IPS-NIHi7 (cell line): Measurements from ENCODE around the gene TNPO3.
"Not testable (repeated sequence)": the region's sequence is repeated elsewhere in the genome, so short reads cannot be mapped to it uniquely, and the experiment has no call there.

ENCODE experiments used
- DNase-seq: peaks from one replicate; pipeline ENCODE4 v3.0.0; 2012; ENCODE audit warnings: mixed read lengths; ENCODE audit errors: extremely low spot score

TNPO3 gene

DNA sequence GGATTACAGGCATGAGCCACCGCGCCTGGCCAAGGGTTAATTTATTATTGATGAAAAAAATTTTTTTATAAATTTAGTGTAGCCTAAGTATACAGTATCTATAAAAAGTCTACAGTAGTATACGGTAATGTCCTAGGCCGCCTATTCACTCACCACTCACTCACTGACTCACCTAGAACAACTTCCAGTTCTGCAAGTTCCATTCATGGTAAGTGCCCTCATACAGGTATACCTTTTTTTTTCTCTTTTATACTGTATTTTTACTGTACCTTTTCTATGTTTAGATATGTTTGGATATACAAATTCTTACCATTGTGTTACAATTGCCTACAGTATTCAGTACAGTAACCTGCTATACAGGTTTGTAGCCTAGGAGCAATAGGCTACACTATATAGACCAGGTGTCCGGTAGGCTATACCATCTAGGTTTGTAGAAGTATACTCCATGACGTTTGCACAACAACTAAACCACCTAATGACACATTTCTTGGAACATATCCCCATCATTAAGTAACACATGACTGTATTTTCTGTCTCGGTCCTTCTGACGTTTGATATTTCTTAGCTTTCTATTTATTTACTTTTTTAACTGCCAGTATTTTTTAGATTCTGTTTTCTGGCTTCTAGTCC lies 93.8 kb downstream of the TNPO3 start:
- DNase-seq, result no peak

DNA sequence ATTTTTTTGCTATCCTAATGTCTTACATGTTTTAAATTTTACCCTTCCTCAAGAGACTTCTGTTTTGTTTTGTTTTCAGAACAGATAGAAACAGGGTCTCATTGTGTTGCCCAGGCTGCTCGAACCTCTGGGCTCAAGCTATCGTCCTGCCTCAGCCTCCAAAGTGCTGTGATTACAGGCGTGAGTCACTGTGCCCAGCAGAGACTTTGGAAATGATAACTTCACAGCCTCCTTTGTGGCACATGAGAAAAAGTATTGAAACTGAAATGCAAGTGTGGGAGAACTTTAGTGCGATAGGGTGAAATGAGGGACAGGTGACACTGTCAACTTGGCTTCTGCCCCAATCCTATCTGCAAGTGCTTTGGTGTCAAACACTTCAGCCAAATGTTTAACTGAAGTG lies 95.6 kb downstream of the TNPO3 start:
- DNase-seq, result no peak

DNA sequence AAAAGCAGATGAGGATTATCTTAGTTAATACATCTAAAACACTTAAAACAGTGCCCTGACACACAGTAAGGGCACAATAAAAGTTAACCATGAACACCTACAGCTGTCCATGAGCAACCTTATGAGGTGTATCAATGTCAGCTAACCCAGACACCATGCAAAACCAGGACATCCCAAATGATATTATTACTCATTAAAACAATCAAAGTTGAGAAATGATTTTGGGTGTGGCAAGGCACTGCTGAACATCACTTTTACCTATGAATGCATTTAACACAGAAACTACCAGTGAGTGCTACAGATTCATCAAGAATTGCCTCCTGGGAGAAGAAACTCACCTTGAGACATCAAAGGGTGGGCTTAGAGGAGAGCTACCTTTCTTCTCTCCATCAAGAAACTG lies 98.9 kb downstream of the TNPO3 start:
- no peak for DNase-seq

DNA sequence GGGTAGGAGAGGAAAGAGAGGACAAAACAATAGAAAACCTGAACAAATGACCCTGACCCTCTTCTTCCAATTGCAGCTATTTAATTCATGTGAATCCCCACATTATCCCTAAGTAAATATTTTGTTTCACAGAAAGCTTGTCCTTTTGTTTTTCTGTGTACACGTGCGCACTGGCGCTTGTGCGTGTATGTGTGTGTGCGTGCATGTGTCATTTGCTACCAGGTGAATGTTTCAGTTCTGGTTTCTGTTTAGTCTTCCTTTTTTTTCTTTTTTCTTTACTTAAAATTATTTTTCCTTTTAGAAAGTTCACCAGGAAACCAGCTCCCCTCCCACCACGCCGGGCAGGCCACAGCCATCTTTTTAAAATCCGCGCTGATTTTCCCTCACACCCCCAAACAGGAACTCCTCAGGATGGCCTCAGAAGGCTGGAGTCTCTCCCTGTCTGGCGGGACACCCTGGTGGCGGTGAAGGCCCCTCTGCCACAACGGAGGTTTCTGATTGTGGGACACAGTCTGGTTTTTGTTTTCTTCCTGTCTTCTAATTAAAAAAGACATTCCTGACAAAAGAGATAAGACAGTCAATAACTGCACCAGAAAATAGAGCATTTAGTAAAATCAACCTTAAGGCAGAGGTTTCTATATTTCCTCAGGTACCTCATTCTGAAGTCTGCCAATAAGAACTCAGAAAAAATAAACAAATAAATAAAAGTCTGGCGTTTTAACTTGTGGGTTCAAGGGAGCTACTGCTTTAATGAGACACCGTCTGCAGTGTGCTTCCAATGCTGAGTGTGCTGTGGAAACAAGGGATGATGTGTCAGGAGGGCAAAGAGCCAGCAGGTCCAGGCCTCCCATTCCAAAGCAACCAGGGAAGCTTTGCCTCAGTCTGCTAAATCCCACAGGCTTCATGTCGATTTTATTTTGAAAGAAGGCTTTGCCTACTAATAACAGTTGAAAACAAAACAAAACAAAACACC lies 99.8 kb downstream of the TNPO3 start:
- DNase-seq, result no peak

DNA sequence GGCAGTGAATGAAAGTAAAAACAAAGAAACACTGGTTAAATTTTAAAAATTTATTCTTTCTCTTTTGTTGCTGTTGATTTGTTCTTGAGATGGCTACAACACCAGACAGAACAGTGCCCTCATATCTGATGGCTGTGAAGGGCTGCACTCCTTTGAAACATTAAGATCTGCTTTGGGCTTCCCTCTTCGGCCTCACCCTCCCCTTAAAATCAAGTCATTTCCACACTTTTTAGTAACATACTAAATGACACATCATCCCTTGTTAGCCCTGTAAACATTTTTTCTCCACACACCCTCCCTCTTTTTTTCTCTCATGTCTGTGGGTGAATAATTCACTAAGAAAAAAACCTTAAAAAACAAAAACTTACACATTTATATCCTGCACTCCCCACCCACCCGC lies 100.8 kb downstream of the TNPO3 start:
- no peak for DNase-seq

DNA sequence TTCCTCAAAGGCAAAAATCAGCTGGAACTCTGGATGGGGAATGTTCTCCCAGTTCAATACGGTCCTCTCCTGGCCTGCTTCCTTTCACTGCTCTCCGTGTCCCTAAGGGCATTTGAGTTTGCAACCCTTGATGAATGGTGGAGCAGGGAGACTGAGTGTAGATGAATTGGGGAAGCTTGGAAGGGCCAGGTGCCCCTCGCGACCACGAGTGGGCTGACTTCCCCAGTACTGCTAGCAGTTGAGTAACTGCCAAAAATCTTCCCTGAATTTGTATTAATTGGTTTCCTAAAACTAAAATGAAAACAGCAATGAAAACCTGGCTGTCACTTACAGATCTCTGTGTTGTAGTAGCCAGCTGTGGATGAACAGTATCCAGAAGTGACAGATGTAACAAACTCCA lies 103.6 kb downstream of the TNPO3 start:
- DNase-seq, result no peak

DNA sequence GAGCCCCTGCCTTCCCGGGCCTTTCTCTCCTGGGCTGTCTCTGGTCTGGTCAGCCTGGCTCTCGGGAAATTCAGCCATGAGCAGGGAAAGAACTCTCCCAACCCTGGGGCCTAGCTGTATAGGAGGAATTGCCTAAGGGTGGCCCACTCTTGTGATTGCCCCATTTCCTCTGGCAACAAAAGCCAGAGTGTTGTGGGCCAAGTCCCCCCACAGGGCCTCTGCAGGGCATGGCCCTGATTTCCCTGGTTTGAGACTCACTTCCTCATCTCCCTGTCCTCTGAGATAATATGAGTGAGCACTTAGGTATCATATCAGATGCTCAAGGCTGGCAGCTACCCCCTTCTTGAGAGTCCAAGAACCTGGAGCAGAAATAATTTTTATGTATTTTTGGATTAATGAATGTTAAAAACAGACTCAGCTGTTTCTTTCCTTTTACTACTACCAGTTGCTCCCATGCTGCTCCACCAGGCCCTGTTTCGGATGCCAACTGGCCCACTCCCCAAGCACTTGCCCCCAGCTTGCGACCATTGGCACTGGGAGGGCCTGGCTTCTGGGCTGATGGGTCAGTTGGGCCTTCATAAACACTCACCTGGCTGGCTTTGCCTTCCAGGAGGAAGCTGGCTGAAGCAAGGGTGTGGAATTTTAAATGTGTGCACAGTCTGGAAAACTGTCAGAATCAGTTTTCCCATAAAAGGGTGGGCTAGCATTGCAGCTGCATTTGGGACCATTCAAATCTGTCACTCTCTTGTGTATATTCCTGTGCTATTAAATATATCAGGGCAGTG lies 105.7 kb downstream of the TNPO3 start:
- DNase-seq, result no peak

DNA sequence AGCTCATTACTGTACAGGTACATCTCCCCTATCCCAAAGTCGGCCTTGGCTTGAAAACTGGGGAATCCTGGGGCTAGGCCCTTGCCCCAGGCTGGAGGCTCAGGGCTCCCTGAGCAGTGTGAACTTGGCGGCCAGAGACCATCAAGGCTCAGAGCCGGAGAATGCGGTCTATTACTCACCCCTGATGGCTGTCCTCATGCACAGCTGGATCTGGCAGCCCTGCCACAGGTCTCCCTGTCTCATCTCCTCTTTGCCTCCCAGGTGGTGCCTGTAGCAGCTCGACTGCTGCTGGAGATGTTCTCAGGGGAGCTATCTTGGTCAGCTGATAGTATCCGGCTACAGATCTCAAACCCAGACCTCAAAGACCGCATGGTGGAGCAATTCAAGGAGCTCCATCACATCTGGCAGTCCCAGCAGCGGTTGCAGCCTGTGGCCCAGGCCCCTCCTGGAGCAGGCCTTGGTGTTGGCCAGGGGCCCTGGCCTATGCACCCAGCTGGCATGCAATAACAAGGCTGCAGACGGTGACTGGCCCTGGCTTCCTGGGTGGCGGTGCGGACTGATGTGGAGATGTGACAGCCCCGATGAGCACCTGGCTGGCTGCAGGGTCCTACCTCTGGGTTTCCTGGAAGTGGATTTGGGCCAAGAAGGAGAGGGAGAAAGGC lies 106.5 kb downstream of the TNPO3 start:
- no peak for DNase-seq

DNA sequence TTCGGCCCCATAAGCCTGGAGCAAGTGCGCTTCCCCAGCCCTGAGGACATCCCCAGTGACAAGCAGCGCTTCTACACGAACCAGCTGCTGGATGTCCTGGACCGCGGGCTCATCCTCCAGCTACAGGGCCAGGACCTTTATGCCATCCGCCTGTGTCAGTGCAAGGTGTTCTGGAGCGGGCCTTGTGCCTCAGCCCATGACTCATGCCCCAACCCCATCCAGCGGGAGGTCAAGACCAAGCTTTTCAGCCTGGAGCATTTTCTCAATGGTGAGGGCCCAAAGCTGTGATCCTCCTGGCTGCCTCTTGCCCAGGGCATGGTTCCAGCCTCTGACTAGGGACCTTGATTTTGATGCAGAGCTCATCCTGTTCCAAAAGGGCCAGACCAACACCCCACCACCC lies 107.1 kb downstream of the TNPO3 start:
- DNase-seq, result no peak

DNA sequence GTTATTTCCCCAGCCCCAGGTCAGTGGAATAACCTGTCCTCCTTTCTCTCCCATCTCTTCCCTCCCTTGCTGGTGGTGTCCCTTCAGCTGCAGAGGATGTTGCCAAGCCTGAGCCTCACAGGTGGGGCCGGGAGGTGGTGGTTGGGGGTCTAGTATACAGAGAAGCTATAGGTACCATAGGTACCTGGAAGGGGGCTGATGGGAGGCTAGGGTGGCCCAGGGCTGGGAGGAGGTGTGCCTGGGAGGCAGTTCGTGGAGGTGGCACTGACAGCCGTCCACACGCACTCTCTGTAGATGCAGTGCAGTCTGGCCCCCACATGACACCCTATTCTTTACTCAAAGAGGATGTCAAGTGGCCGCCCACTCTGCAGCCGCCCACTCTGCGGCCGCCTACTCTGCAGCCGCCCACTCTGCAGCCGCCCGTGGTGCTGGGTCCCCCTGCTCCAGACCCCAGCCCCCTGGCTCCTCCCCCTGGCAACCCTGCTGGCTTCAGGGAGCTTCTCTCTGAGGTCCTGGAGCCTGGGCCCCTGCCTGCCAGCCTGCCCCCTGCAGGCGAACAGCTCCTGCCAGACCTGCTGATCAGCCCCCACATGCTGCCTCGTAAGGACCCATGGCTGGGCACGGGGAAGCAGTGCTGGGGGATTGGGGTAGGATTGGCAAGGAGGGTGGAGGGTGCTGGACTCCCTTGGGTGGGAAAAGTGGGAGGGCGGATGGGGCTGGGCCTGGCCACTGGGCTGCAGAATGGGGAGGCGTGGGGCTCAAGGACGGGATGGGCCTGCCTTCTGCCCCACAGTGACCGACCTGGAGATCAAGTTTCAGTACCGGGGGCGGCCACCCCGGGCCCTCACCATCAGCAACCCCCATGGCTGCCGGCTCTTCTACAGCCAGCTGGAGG lies 107.7 kb downstream of the TNPO3 start:
- peak; percentile 68 for DNase-seq

DNA sequence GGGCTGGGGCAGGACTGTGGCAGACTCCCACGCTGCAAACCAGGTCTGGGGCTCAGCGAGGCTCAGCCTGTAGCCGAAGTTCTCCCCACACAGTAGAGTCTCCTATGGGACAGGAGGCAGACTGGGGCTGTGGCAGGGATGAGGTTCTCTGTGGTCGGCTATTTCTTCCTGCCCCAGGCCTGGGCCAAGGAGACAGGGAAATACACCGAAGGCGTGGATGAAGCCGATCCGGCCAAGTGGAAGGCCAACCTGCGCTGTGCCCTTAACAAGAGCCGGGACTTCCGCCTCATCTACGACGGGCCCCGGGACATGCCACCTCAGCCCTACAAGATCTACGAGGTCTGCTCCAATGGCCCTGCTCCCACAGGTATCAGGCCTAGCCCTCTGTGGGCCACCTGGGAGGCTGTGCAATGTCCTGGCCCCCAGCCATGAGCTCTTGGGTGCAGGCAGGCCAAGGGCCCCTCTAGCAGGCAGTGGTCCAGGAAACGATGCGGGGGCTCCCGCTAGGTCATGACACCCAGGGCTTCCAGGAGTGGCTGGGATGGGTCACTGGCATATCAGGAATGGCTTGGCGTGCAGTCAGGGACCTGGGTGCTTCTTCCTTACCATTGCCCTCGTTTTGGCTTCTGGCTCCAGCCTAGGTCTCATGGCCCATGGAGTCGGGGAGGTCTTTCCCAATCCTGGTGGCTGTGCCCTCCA lies 109.1 kb downstream of the TNPO3 start:
- no peak for DNase-seq

DNA sequence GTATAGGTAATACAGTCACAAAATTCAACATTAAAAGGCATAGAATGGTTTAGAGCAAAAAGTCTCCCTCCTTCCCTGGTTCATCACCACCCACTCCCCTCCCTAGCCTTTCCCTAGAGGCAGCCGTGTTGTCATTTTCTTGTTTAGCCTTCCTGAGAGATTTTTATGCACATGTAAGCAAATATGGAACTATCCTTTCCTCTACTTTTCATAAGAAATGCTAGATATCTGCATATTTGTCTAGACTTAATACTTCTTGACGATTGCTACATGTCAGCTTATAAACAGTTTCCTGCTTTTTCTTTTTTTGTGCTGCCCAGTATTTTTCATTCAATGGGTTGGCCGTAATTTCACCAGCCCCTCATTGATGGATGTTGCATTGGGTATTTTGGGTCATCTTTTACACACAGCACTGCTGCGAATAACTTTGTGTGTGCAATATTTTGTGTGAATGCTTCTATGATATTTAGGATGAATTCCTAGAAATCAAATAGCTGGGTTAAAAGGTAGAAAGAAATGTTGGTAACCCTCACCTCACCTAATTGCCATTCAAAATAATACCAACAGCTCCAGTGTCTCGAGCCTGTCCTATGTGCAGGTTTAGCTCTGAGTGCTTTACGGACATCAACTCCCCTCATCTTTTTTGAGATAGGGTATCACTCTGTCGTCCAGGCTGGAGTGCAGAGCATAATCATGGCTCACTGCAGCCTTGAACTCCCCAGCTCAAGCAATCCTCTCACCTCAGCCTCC lies 110.2 kb downstream of the TNPO3 start:
- DNase-seq, result peak; percentile 0

DNA sequence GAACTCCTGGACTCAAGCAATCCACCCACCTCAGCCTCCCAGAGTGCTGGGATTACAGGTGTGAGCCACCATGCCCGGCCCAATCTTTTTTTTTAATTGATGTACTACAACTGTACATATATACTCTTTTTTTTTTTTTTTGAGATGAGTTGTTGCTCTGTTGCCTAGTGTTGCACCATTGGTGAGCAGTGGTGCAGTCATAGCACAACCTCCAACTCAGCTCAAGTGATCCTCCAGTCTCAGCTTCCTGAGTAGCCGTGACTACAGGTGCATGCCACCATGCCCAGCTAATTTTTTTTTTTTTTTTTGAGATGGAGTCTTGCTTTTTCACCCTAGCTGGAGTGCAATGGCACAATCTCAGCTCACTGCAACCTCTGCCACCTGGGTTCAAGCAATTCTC lies 111.7 kb downstream of the TNPO3 start:
- DNase-seq, result not testable (repeated sequence)

DNA sequence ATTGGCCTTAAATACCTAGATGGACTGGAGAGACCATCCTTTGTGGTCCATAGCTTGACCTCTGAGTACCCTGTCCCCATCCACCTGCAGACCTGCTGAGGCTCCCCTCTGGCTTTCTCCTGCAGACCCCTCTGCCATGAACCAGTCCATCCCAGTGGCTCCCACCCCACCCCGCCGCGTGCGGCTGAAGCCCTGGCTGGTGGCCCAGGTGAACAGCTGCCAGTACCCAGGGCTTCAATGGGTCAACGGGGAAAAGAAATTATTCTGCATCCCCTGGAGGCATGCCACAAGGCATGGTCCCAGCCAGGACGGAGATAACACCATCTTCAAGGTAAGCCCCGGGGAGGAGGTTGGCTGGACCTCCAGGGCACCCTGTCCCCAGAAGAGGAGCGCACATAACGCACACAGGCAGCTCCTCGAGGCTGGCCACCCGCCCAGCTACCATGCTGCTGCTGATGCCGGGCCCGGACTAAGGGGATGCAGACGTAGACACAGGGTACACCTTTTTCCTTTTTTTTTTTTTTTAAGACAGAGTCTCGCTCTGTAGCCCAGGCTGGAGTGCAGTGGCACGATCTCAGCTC lies 112.9 kb downstream of the TNPO3 start:
- peak; percentile 6 for DNase-seq

DNA sequence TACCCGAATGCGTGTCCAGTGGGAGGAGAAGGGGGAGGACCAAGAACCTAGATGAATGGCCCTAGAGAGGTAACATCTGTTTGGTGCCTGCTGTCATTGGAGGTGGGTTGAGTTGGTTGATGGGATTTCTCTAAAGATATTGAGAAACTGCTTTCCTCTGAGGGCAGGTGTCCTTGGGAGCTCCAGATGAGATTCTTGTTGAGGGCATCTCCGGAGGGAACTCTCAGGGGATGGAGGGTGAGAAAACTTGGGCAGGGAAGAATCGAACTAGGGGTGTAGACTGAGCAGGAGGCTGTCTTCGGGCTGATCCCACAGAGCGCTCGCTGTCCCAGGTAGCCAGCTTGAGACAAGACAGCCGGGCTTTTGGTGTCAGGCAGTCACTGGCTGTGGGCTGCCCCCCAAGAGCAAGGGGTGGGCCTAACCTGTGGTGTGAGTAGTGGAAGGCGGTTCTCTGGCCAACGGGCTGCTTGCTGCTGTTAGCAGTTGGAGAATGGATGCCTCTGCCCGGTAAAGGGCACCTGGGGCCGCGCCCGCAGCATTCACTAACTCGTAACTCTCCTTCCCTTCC lies 113.5 kb downstream of the TNPO3 start:
- peak; percentile 10 for DNase-seq

DNA sequence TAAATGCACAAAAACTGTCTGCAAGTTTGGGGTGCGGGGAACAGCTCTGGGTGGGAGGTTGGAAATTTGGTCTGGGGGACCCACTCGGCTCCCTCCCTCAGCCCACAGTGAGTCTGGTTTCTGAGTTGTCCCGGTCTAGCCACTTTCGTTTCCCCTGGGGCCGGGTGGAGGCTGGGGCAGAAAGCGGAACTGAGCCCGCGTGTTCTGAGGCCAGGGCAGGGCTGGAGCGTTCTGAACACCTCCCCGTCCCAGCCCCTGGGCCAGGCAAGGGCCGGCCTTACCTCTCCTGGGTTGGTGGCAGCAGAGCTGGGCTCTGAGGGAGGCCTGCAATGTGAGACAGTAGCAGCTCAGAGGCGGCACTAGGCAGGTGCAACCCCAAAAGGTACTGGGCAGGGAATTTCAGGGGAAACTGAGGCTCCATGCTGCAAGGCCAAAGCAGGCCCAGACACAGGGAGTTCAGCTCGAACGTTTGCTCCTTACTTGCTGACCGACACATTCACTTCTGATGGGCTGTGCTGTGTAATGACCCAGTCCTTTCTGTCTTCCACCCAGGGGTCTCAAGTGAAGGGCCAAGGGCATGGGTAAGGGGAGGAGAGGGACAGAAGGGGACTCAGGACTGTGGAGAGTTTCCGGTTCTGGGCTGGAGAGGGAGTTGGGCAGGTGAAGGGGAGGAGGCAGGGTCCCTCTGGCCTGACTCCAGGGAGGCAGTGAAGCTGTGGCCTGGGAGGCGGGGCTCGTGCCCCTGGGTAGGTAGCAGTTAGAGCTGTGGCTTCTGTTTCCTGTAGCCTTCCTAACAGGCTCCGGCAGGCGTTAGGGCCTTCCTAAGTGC lies 114.2 kb downstream of the TNPO3 start:
- peak; percentile 31 for DNase-seq

DNA sequence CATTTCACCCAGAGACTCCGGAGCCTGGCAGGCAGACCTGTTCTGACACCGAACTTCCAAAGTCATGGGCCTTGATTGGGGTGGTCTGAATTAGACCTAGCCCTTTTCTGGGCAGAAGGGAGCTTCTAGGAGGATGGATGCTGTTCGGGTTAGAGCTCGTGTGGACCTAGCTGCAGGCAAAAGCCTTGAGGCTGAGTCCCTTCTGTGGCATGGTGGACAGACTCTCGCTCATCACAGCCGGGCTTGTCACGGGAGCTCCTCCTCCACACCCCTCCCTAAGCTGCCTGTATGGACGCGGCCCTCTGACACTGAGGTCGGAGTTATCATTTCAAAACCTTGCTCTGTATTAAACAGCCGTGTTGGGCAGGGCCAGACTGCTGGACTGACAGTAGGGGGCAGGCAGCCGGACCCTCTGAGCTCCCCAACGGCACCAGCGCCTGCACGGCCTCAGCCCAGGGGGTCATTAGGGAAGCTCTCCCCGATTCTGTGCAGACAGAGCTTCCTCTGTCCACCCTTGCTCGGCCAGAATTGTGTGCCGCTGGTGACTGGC lies 115.0 kb downstream of the TNPO3 start:
- no peak for DNase-seq
